Colonic mucosa (tissue), 4 donors: ENCODE results near the gene SLC38A10. TPM values are rescaled to one million over a fixed set of nuclear protein-coding genes. Genes with fewer than 3 reads are reported as not detected.

ENCODE experiments used
- DNase-seq: peaks from one replicate; pipeline ENCODE4 v3.0.0-alpha.2; 2020
- H3K27ac ChIP-seq: fragments of 200-600 bp; one replicate; pipeline ENCODE4 v1.8.0; 2021
- H3K27me3 ChIP-seq: fragments of 200-600 bp; one replicate; pipeline ENCODE4 v1.8.0; 2021
- H3K36me3 ChIP-seq: fragments of 200-600 bp; one replicate; pipeline ENCODE4 v1.8.0; 2021
- H3K4me1 ChIP-seq: fragments of 200-600 bp; one replicate; pipeline ENCODE4 v1.8.0; 2021; ENCODE audit warnings: mild to moderate bottlenecking
- H3K4me3 ChIP-seq: fragments of 200-600 bp; one replicate; pipeline ENCODE4 v1.8.0; 2021
- H3K9ac ChIP-seq, 2 donors: one replicate each; pipeline ENCODE4 v1.7.0; 2013; ENCODE audit warnings: control low read depth in 2 of 2, low read depth in 2 of 2, low read length in 2 of 2
- H3K9me3 ChIP-seq: fragments of 200-600 bp; one replicate; pipeline ENCODE4 v1.8.0; 2021
- CTCF ChIP-seq: fragments of 200-600 bp; IDR thresholded peaks from one replicate; pipeline ENCODE4 v1.8.0; 2022; ENCODE audit warnings: antibody characterized with exemption, mild to moderate bottlenecking
- intact Hi-C: fragments of 100-400 bp; cut with DNase I; formaldehyde crosslinking; loops from one replicate; pipeline ENCODE4 v1.14.1; 2022
- total RNA-seq, 2 donors: library from RNA; stranded (reverse); fragmentation: NEBNext Ultra II Directional in 1 of 2; extraction: Animal tissue kit (Norgen Biotek cat#: 25700) in 1 of 2; gene quantifications; one replicate each; pipeline ENCODE4 v1.2.1, GENCODE V29; 2021
- donor health status: healthy.
- donor health status: DM: no; HTN: no; CAD: no.
- donor health status: DM: no; HTN: no; CAD: no.

The SLC38A10 gene
- total RNA-seq, 2 donors from 2014 or later = 67.5 to 139 TPM

DNA sequence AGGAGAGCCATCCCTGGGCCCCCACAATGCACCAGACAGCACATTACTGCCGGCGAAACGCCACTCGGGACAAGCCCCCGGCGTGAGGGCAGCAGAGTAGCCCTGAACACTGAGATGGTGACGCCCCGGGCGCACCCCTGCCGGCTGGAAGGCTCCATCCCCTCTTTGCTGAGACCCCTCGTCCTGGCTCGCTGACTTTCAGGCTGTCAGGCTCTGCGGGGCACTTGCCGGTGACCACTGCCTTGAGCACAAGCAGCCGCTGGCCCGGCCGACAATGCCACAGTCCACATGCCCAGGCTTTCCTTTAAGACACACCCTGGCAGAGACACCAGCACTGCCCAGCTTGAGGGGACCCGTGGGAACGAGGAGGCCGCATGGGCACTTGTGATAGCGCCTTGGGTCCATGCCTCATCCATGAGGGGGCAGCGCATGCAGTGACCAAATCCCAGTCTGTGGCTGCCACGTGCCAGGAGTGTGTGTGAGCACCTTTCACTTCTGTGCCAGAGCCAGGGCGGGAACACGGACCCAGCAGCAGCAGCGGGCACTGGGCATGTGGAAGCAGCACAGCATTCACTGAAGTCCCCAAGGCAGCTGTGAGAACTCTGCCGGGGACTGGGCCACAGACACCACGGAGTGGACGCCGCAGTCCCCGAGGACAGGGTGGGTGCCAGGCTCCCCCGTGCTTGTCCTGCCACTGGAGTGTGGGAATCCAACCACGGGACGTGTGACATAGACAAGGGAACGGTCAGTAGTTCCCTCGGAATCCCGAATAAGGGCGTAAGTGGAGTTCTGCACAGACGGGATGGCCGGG lies 31.5 kb downstream of the SLC38A10 start:
- H3K9ac ChIP-seq = no peak overlapping the region
- no peaks in the 10 kb centered on the region for H3K27me3 ChIP-seq
- peaks cover 45% of the 10 kb centered on the region for H3K36me3 ChIP-seq
- no peaks in the 10 kb centered on the region for H3K9me3 ChIP-seq
- no peak overlapping the region for H3K27ac ChIP-seq
- DNase-seq = no peak
- no peak for TF ChIP-seq CTCF
- H3K4me1 ChIP-seq = no peaks in the 10 kb centered on the region
- intact Hi-C loops = no loop called here
- no peak overlapping the region for H3K4me3 ChIP-seq

DNA sequence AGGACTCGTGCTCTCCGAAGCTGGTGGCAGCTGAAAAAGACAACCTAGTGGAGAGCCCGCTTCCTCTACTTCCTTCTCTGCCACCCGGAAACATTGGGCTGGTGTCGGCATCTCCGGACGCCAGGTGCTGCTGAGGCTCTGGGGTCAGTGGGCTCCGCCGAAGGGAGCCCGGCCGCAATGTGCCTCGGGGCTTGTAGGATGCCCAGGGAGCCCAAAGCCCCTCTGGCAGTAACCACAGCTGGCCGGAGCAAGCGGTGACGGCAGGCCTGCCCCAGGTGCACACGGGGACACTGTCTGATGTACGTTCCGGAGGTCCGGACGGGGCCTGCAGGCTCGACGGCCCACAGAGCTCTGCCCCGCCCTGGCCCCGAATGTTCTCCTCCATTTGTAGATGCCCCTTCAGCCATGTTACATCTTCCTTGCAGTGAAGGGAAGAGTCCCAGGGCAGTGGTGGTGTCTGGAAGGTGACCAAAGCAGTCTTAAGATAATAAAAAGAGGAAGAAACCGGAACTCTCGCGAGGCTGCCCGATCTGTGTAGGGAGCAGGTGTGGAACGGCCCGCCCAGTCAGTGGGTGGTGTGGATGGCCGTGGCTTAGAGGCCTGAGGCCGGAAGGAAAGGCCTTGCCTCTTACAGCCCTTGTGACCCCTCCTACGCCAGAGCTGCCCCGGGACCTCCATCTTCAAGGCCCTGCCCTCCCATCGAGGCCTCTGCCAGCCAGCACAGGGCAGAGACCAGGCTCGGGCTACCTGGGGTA lies 33.3 kb downstream of the SLC38A10 start:
- intact Hi-C loops = no loop called here
- H3K36me3 ChIP-seq = peaks cover 44% of the 10 kb centered on the region
- no peak overlapping the region for H3K9ac ChIP-seq
- H3K4me3 ChIP-seq = no peak overlapping the region
- no peaks in the 10 kb centered on the region for H3K9me3 ChIP-seq
- no peaks in the 10 kb centered on the region for H3K4me1 ChIP-seq
- no peak for DNase-seq
- no peak overlapping the region for H3K27ac ChIP-seq
- H3K27me3 ChIP-seq = no peaks in the 10 kb centered on the region
- TF ChIP-seq CTCF = no peak

DNA sequence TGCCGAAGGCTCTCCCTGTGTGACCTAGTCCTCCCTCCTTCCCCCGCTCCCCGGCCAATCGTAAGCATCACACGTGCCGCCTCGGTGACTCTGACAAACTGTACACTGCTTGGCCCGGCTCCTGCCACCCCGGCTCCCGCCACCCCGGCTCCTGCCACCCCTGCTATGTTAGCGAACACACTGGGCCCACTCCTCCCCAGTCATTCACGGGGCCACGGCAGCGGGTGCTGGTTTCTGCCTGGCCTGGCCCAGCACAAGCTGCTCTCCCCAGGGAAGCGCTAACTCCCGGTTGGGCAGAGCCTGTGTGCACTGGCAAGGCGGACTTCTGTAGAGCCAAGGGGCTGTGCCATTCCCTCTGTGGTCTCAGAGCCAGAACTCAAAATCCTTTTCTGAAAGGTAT lies 34.0 kb downstream of the SLC38A10 start:
- no peaks in the 10 kb centered on the region for H3K27me3 ChIP-seq
- DNase-seq = no peak
- H3K4me1 ChIP-seq = no peaks in the 10 kb centered on the region
- no peaks in the 10 kb centered on the region for H3K9me3 ChIP-seq
- intact Hi-C loops = no loop called here
- no peak overlapping the region for H3K9ac ChIP-seq
- H3K4me3 ChIP-seq = no peak overlapping the region
- H3K27ac ChIP-seq = no peak overlapping the region
- no peak for TF ChIP-seq CTCF
- H3K36me3 ChIP-seq = peaks cover 43% of the 10 kb centered on the region

GRCh38 chr17:81260641-81261040 lies 34.5 kb downstream of the SLC38A10 start:
- DNase-seq = no peak
- intact Hi-C loops = no loop called here
- Histone ChIP-seq H3K9ac (no peak overlapping the region), H3K9me3 (no peaks in the 10 kb centered on the region), H3K36me3 (peaks cover 43% of the 10 kb centered on the region), H3K27ac (no peak overlapping the region), H3K4me1 (peaks cover 1% of the 10 kb centered on the region), H3K4me3 (no peak overlapping the region), H3K27me3 (no peaks in the 10 kb centered on the region)
- TF ChIP-seq CTCF = no peak

GRCh38 chr17:81260171-81260570 lies 34.9 kb downstream of the SLC38A10 start:
- intact Hi-C loops = no loop called here
- DNase-seq = no peak
- peaks cover 43% of the 10 kb centered on the region for H3K36me3 ChIP-seq
- H3K9ac ChIP-seq = no peak overlapping the region
- H3K27me3 ChIP-seq = no peaks in the 10 kb centered on the region
- no peaks in the 10 kb centered on the region for H3K9me3 ChIP-seq
- H3K4me1 ChIP-seq = peaks cover 6% of the 10 kb centered on the region
- no peak overlapping the region for H3K4me3 ChIP-seq
- TF ChIP-seq CTCF = no peak
- no peak overlapping the region for H3K27ac ChIP-seq
